GM19395 (cell line): Measurements from ENCODE around the gene RAB23.

ENCODE experiments used
- ATAC-seq: cut with Tn5 transposase; IDR thresholded peaks from one replicate; pipeline ENCODE4 v1.9.1; 2021; ENCODE audit warnings: mild to moderate bottlenecking, moderate library complexity; ENCODE audit not compliant: unreplicated experiment

The RAB23 gene

DNA sequence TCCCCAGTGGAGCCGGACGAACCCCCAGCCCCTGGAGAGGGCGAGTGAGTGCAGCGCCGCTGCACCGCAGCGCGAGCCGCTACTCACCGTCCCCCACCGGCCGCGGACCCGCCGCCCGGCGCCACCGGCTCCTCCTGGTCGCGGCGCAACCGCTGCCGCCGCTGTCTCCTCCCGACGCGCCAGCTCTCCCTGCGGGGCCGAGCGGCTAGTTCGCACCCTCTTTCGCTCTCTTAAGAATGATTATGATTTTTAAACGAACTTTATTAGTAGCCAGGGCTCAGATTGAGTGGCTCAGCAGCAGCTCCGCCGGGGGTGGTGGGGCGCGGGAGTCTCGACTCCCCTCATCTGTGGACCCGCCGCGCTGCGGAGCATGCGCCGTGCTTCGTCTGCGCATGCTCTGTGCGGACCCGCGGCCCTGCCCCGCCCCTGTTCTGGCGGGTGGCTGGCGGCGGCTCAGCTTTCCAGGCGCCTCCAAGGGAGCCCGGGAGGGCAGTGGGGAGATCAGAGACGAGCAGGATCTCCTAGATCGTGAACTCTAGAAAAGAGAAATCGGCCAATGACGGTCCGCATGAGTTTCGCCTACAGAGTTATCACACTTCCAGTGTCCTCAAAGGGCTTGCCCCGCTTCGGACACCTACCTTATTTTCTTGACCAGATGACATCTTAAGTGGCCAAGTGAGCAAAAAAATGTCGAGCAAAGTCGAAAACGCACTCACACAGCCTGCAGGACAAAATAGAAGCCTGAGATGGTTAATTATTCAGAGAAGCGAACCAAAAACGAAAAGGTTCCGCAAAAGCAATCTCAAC is at the start of gene RAB23:
Gene RAB23 (minus strand): TSS at position 372 of the 807 bp plus-strand sequence. CDS start 11,927 bp downstream, outside the sequence.
- ATAC-seq: peak; percentile 86

GRCh38 chr6:57268294-57268640 is 46.2 kb upstream of the RAB23 start:
- no peak for ATAC-seq

DNA sequence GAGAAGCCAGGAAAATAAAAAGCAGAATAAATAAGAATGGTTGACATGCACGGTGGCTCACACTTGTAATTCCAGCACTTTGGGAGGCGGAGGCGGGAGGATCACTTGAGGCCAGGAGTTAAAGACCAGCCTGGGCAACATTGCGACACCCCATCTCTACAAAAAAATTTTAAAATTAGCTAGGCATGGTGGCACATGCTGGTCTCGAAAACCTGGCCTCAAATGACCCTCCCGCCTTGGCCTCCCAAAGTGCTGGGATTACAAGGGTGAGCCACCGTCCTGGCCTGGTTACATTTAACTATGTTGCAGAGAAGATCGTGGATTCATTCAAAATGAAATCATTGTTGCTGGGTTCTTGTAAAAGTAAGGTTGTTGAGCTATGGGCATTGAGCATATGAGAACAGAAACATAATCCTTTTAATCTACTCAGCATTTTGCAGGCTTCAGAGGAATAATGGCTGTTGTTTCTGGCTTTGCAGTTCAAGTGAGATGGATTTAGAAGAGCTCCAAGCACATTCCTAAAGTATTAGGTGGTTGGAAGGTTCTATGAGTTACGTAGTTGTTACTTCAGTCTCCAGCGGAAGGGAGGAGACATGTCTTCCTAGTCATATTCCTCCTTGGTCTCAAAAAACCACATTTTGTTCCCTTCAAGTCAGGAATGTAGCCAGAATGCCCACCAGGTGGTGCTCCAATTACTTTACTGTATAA is 45.6 kb upstream of the RAB23 start:
- ATAC-seq: peak; percentile 56

GRCh38 chr6:57265755-57266221 is 43.7 kb upstream of the RAB23 start:
- ATAC-seq: no peak

GRCh38 chr6:57263739-57264138 is 41.6 kb upstream of the RAB23 start:
- no peak for ATAC-seq

DNA sequence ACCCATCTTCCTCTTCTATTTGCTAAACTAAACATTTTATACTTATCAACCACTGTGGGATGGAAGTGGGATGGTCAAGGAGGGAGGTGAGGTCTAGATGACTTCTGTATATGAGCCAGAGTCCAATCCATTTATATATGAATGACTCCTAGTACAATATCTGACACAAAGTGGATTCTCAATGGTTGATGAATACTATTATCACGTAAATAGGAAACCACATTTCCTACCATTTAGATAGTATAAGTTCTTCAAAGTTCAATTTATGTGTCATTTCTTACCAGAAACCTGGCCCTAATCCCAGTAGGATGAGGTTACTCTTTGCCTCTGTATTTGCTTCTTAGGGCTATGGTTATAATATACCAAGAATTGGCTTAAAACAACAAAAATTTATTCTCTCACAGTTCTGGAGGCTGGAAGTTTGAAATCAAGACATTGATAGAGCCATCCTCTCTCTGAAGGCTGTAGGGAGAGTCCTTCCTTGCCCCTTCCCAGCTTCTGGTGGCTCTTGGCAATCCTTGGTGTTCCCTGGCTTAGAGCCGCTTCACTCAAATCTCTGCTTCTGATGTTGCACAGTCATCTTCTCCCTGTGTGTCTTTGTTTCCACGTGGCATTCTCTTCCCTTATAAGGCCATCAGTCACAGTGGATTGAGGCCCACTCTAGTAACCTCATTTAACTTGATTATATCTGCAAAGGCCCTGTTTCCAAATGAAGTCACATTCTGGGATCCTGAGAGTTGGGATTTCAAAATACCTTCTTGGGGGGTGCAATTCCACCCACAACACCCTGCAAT is 41.0 kb upstream of the RAB23 start:
- ATAC-seq: no peak

- ATAC-seq: no peak
Observed at GRCh38 chr6:57262488-57262887, 40.4 kb upstream of the RAB23 start.

DNA sequence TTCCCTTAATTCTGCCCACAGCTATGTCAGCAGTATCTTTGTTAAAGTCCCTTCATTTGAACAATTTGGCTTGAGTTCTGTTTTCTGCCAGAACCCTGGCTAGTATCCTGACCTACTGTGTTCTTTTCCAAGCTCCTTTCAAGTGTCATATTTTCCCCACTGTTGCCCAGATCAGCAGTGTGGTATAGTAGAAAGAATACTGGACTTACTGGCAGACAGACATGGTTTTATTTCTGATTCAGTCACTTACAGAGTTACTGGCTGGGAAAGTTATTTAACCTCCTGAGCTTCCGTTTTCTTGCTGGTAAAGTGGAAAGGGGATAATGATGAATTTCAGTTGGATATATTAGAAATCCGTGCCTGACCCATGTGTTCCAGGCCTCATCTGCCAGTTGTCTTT is 39.8 kb upstream of the RAB23 start:
- no peak for ATAC-seq

- ATAC-seq: no peak
Observed at GRCh38 chr6:57259064-57259463, 37.0 kb upstream of the RAB23 start.

DNA sequence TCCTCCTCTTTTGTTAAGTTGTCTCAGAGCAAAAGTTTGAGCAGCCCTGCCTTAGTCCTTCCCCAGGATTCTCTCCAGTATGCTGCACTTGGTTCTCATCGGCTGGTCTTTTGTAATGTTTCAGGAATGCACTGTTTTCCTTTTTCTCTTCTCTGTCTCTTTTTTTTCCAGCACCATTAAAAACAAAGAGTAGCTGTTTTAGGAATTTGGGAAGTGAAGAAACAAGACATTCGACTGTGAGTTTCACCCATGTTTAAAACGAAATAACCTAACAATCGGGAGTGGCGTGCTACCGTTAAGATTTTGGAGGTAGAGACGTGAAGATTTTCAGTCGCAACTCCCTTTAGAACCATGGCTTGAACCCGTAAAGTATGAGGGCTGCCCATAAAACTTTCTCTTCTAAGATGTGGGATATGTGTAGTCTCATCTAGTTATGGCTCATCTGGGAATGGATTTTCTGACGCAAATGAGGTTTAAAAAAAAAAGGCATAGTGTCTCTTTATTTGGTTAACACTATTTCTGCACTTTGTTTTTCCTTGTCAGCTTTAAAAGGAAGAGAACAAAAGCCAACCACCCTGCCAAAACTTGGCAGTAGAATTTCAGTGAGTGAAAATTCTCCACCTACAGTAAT is 35.9 kb upstream of the RAB23 start:
- ATAC-seq: no peak

DNA sequence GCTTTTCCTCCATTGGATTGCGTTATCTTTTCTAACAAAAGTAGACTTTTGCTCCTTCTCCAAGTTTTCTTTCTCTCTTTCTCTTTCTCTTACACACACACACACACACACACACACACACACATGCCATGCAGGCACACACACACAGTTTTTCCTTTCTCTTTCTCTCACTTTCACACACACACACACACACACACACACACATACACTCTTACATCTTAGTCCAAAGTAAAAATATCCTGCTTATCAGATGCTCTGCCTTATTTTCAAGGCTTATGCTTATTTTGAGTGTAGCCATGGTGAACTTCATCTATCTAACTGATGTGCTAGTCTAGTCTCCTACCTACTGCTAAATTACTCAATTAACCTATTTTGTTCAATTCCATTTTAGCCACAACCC is 34.4 kb upstream of the RAB23 start:
- no peak for ATAC-seq

- no peak for ATAC-seq
Observed at GRCh38 chr6:57255451-57256169, 33.5 kb upstream of the RAB23 start.

GRCh38 chr6:57254055-57254717 is 32.1 kb upstream of the RAB23 start:
- ATAC-seq: no peak

- ATAC-seq: no peak
Observed at GRCh38 chr6:57252975-57253374, 30.9 kb upstream of the RAB23 start.

DNA sequence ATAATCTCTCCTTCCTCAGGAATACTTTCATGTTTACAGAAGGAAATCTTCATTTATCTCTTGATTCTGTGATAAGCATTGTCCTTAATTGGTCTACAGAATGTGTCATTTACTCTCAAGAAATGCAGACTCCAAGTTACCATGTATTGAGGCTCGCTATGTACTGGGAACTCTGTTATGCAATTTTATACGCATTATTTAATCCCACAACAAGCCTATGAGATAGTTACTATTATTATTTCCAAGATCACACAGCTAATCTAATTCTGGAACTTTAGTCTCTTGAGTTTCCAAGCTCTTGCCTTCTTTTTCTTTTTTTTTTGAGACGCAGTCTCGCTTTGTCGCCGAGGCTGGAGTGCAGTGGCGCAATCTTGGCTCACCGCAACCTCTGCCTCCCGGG is 30.0 kb upstream of the RAB23 start:
- ATAC-seq: no peak

GRCh38 chr6:57250348-57250747 is 28.2 kb upstream of the RAB23 start:
- no peak for ATAC-seq

GRCh38 chr6:57248311-57248895 is 26.3 kb upstream of the RAB23 start:
- ATAC-seq: no peak

DNA sequence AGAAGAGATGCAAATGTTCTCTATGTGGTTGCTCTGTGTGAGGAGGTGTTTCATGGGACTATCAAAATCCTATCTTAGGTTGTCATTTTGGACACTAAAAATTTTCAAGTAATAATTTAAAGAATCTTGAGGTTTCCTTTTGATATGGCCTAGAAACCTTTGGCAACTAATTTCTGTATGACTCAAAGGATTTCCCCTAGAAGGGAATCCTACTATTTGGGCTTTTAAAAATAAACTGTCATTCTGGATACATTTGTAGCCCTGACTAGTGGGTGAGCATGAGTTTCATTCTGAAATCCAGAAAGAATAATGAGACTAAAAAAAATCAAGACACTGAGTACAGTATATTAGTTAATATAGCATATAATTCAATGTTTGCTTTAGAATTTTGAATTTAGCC is 25.5 kb upstream of the RAB23 start:
- no peak for ATAC-seq

- ATAC-seq: no peak
Observed at GRCh38 chr6:57246307-57246706, 24.2 kb upstream of the RAB23 start.
